ENCODE data around the gene MCL1.

Gene MCL1

GRCh38 chr1:150555971-150556865 is 23.2 kb downstream of the MCL1 start:
- TF ChIP-seq CTCF (conservative IDR thresholded peaks at IDR 0.05; ENCODE audit: low read depth, low read length), result no peak
- peaks cover 9% of the 10 kb centered on the region; the same call in 1 of the 2 replicates for H3K27me3 ChIP-seq (ENCODE audit: insufficient read depth, low read depth)
- H3K9ac ChIP-seq, result no peak overlapping the region
- H2AFZ ChIP-seq (ENCODE audit: low read depth), result no peak overlapping the region
- H3K79me2 ChIP-seq (ENCODE audit: insufficient read depth, low read depth), result 0 out of 2 replicates have a peak, but pooled peaks cover 1% of the 10 kb centered on the region
- H4K20me1 ChIP-seq (ENCODE audit: insufficient read depth), result no peaks in the 10 kb centered on the region
- no peak overlapping the region for H3K4me3 ChIP-seq (IDR thresholded peaks at IDR 0.05; ENCODE audit: insufficient read depth, low read depth, low read length)
- H3K27ac ChIP-seq, result no peak overlapping the region
- peaks cover 14% of the 10 kb centered on the region for H3K4me1 ChIP-seq (ENCODE audit: low read depth, poor library complexity, severe bottlenecking)
- H3K36me3 ChIP-seq (ENCODE audit: insufficient read depth), result no peaks in the 10 kb centered on the region
- no peak overlapping the region for H3K4me2 ChIP-seq

- TF ChIP-seq CTCF (conservative IDR thresholded peaks at IDR 0.05; ENCODE audit: low read depth, low read length), result no peak
- no peaks in the 10 kb centered on the region for H4K20me1 ChIP-seq (ENCODE audit: insufficient read depth)
- H3K4me2 ChIP-seq, result no peak overlapping the region
- no peak overlapping the region for H2AFZ ChIP-seq (ENCODE audit: low read depth)
- no peak overlapping the region for H3K4me3 ChIP-seq (IDR thresholded peaks at IDR 0.05; ENCODE audit: insufficient read depth, low read depth, low read length)
- no peaks in the 10 kb centered on the region for H3K79me2 ChIP-seq (ENCODE audit: insufficient read depth, low read depth)
- H3K36me3 ChIP-seq (ENCODE audit: insufficient read depth), result no peaks in the 10 kb centered on the region
- H3K4me1 ChIP-seq (ENCODE audit: low read depth, poor library complexity, severe bottlenecking), result peaks cover 9% of the 10 kb centered on the region
- H3K27ac ChIP-seq, result no peak overlapping the region
- H3K27me3 ChIP-seq (ENCODE audit: insufficient read depth, low read depth), result peaks cover 17% of the 10 kb centered on the region; the same call in 1 of the 2 replicates
- H3K9ac ChIP-seq, result no peak overlapping the region
These were observed 24.0 kb downstream of the MCL1 start for GRCh38 chr1:150555198-150555970.

GRCh38 chr1:150554086-150554452 is 25.3 kb downstream of the MCL1 start:
- no peak overlapping the region for H2AFZ ChIP-seq (ENCODE audit: low read depth)
- no peaks in the 10 kb centered on the region for H3K79me2 ChIP-seq (ENCODE audit: insufficient read depth, low read depth)
- H3K27me3 ChIP-seq (ENCODE audit: insufficient read depth, low read depth), result peaks cover 27% of the 10 kb centered on the region
- TF ChIP-seq CTCF (conservative IDR thresholded peaks at IDR 0.05; ENCODE audit: low read depth, low read length), result no peak
- H4K20me1 ChIP-seq (ENCODE audit: insufficient read depth), result no peaks in the 10 kb centered on the region
- no peak overlapping the region for H3K4me2 ChIP-seq
- no peak overlapping the region for H3K9ac ChIP-seq
- no peaks in the 10 kb centered on the region for H3K4me1 ChIP-seq (ENCODE audit: low read depth, poor library complexity, severe bottlenecking)
- H3K27ac ChIP-seq, result no peak overlapping the region
- no peak overlapping the region for H3K4me3 ChIP-seq (IDR thresholded peaks at IDR 0.05; ENCODE audit: insufficient read depth, low read depth, low read length)
- no peaks in the 10 kb centered on the region for H3K36me3 ChIP-seq (ENCODE audit: insufficient read depth)

GRCh38 chr1:150553392-150554085 is 25.9 kb downstream of the MCL1 start:
- H3K27me3 ChIP-seq (ENCODE audit: insufficient read depth, low read depth), result peaks cover 27% of the 10 kb centered on the region
- no peak overlapping the region for H2AFZ ChIP-seq (ENCODE audit: low read depth)
- H3K4me3 ChIP-seq (IDR thresholded peaks at IDR 0.05; ENCODE audit: insufficient read depth, low read depth, low read length), result no peak overlapping the region
- H3K36me3 ChIP-seq (ENCODE audit: insufficient read depth), result no peaks in the 10 kb centered on the region
- H3K27ac ChIP-seq, result no peak overlapping the region
- TF ChIP-seq CTCF (conservative IDR thresholded peaks at IDR 0.05; ENCODE audit: low read depth, low read length), result no peak
- H3K79me2 ChIP-seq (ENCODE audit: insufficient read depth, low read depth), result no peaks in the 10 kb centered on the region
- H3K4me1 ChIP-seq (ENCODE audit: low read depth, poor library complexity, severe bottlenecking), result peaks cover 2% of the 10 kb centered on the region
- no peak overlapping the region for H3K4me2 ChIP-seq
- H4K20me1 ChIP-seq (ENCODE audit: insufficient read depth), result no peaks in the 10 kb centered on the region
- H3K9ac ChIP-seq, result no peak overlapping the region

Measured in KMS-11 (cell line).